Muscle layer of duodenum (tissue), 2 donors: ENCODE measurements around the gene AKAP4.

Experiments used
- H3K27ac ChIP-seq: one replicate; pipeline ENCODE4 v1.7.0; 2013; ENCODE audit warnings: mild to moderate bottlenecking, low read length
- H3K27me3 ChIP-seq: one replicate; pipeline ENCODE4 v1.7.0; 2013; ENCODE audit warnings: low read depth, mild to moderate bottlenecking, control low read depth, low read length
- H3K36me3 ChIP-seq, 2 donors: one replicate each; pipeline ENCODE4 v1.7.0; 2013; ENCODE audit warnings: low read length in 2 of 2, control low read depth in 1 of 2, mild to moderate bottlenecking in 1 of 2; ENCODE audit not compliant: insufficient read depth in 2 of 2, control insufficient read depth in 1 of 2
- H3K4me1 ChIP-seq, 2 donors: one replicate each; pipeline ENCODE4 v1.7.0; 2013; ENCODE audit warnings: low read length in 2 of 2, mild to moderate bottlenecking in 2 of 2, control low read depth in 1 of 2, moderate library complexity in 1 of 2; ENCODE audit not compliant: insufficient read depth in 2 of 2, control insufficient read depth in 1 of 2
- H3K4me3 ChIP-seq, 2 donors: one replicate each; pipeline ENCODE4 v1.7.0; 2013; ENCODE audit warnings: low read length in 2 of 2, low read depth in 1 of 2, mild to moderate bottlenecking in 1 of 2
- H3K9me3 ChIP-seq, 2 donors: one replicate each; pipeline ENCODE4 v1.7.0; 2013; ENCODE audit warnings: low read length in 2 of 2, control low read depth in 1 of 2, mild to moderate bottlenecking in 1 of 2; ENCODE audit not compliant: control insufficient read depth in 1 of 2
- donor health status: healthy.

AKAP4 gene

DNA sequence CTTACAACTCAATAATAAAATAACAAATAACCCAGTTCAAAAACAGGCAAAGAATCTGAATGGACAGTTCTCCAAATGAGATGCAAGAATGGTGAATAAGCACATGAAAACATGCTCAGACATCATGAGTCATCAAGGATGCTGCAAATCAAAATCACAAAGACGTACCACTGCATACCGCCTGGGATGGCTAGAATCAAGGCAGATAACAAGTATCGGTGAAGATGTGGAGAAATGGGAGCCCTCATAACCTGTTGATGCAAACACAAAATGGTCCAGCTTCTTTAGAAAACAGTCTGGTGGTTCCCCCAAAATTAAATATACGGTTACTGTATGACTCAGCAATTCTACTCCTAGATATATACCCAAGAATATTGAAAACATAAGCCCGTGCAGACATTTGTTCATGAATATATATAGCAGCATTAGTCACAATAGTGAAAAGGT lies 32.5 kb downstream of the AKAP4 start:
- Histone ChIP-seq H3K4me1 (no peaks in the 10 kb centered on the region), H3K27ac (no peak overlapping the region), H3K9me3 (no peaks in the 10 kb centered on the region), H3K27me3 (no peaks in the 10 kb centered on the region), H3K36me3 (no peaks in the 10 kb centered on the region), H3K4me3 (no peak overlapping the region)

DNA sequence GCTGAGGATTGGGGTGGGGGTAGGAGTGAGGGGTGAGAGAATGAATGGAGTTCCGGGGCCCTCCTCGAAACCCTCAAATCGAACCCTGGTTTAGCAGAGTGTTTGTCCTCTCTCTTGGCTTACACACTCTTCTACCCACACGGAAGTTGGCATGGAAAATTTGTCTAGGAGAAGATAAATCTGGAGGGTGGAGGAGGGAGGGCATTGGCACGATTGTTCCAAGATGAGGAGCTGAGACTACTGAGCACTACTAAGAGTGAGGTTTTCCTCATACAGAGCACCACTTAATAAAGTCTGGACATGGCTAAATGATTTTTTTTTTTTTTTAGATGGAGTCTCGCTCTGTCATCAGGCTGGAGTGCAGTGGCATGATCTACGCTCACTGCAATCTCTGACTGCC lies 33.4 kb downstream of the AKAP4 start:
- H3K27me3 ChIP-seq, result no peaks in the 10 kb centered on the region
- no peaks in the 10 kb centered on the region for H3K36me3 ChIP-seq
- no peaks in the 10 kb centered on the region for H3K4me1 ChIP-seq
- no peak overlapping the region for H3K4me3 ChIP-seq
- H3K27ac ChIP-seq, result no peak overlapping the region
- H3K9me3 ChIP-seq, result no peaks in the 10 kb centered on the region

DNA sequence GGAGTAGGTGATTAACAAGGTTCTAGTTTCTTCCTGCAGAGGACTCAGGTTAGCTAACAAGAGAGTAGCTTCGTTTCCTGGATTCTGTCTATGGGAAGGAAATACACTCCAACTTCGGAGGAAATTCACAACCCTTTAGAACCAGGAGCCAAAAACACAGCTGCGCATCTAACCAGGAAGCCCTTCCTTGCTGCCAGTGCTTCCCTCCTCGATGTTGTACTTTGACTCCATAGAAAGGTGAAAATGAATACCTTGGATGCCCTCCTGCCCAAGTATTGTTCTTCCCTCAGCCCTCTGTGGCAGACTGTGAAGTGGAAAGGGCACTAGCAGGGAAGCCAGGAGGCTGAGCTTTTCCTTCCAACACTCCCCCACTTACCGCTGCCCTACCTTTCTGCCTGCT lies 35.1 kb downstream of the AKAP4 start:
- Histone ChIP-seq H3K4me3 (no peak overlapping the region), H3K9me3 (no peaks in the 10 kb centered on the region), H3K27me3 (no peaks in the 10 kb centered on the region), H3K4me1 (no peaks in the 10 kb centered on the region), H3K27ac (no peak overlapping the region), H3K36me3 (no peaks in the 10 kb centered on the region)

DNA sequence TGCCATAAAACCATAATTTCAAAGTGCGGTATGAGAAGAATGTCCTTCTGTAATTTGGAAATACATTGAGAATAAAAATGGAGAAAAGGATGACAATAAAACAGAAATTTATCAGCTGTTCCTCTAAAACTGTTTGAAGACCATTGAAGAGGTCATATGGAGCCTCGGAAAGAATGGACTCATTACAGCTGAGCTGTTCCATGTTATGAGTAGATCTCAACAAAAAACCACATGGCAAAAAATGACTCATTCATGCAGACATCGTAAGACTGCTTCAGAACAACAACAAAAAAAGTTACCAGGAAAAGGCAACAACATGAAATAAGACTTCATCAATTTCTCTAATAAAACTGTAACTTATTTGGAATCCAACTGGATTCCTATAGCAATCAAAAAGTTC lies 39.7 kb downstream of the AKAP4 start:
- Histone ChIP-seq H3K4me1 (no peaks in the 10 kb centered on the region), H3K4me3 (no peak overlapping the region), H3K9me3 (no peaks in the 10 kb centered on the region), H3K27me3 (no peaks in the 10 kb centered on the region), H3K36me3 (no peaks in the 10 kb centered on the region), H3K27ac (no peak overlapping the region)

DNA sequence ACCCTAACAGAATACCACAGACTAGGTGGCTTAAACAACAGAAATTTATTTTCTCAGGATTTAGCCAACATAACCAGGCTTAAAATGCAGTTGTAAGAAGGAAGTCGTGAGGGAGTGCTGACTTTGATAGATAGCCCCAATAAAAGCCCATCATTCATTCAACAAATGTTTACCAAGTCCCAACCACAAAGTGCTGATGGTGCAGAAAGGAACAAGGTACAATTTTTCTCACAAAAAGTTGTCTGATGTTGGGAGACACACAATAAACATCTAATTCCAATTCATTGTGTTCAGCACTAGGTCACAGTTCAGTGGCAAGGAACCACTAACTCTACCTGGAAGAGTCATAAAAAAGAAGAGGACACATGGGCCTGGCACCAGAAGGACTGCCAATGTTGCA lies 42.2 kb downstream of the AKAP4 start:
- Histone ChIP-seq H3K9me3 (no peaks in the 10 kb centered on the region), H3K27me3 (no peaks in the 10 kb centered on the region), H3K27ac (no peak overlapping the region), H3K36me3 (no peaks in the 10 kb centered on the region), H3K4me1 (no peaks in the 10 kb centered on the region), H3K4me3 (no peak overlapping the region)

DNA sequence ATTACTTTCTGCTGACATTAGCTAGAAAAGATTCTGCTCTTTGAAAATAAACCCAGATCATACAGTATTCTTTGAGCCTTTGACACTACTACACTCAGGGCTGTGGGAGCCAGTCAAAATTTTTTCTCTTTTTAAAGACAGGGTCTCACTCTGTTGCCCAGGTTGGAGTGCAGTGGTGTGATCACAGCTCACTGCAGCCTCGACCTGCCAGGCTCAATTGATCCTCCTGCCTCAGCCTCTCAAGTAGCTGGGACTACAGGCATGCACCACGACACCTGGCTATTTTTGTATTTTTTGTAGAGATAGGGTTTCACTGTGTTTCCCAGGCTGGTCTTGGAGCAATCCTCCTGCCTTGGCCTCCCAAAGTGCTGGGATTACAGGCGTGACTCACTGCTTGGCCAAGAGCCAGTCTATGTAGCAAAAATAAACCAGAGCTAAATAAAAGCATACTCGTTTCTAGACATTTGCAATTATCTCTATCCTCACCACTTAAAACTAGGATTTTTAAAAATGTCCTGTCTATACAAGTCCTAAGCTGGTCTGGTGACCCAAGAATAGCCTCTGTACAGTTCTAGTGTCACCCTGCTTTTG lies 43.2 kb downstream of the AKAP4 start:
- Histone ChIP-seq H3K4me3 (no peak overlapping the region), H3K27me3 (no peaks in the 10 kb centered on the region), H3K9me3 (no peaks in the 10 kb centered on the region), H3K27ac (no peak overlapping the region), H3K36me3 (no peaks in the 10 kb centered on the region), H3K4me1 (no peaks in the 10 kb centered on the region)

DNA sequence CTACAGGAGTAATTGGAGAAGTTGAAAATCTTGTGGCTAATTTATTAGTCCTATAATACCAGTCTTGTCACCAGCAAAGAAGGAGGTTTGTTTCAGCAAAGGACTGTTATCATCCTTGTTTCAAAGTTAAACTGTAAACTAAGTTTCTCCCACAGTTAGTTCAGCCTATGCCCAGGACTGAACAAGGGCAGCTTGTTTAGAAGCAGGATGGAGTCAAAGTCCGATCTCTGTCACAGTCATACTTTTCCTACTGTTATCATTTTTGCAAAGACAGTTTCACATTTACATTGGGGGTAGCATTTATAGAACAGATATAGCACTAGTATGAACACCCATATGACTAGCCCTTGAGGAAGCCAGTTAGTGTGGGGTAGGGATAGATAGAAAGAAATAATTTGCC lies 46.4 kb downstream of the AKAP4 start:
- no peaks in the 10 kb centered on the region for H3K9me3 ChIP-seq
- H3K4me1 ChIP-seq, result no peaks in the 10 kb centered on the region
- H3K27ac ChIP-seq, result no peak overlapping the region
- H3K36me3 ChIP-seq, result no peaks in the 10 kb centered on the region
- no peaks in the 10 kb centered on the region for H3K27me3 ChIP-seq
- no peak overlapping the region for H3K4me3 ChIP-seq

DNA sequence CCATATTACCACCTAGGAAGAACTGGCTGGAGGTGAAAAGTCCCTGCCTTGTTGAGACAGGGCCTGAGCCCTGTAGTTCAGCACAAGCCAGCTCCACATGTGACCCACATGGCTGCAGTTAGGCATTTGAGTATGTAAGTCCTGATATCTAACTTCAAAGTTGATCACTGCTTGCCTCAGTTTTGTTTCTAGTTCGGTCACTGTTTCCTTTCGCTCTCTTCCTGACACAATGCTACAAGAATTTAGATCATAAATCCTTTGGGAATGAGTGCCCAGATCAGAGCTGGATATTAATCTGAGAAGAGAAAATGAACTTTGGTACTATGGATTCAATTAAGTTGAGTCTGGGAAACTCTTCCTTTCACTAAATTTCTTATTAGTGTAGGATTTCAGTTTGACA lies 48.4 kb downstream of the AKAP4 start:
- no peak overlapping the region for H3K4me3 ChIP-seq
- H3K27me3 ChIP-seq, result no peaks in the 10 kb centered on the region
- H3K9me3 ChIP-seq, result no peaks in the 10 kb centered on the region
- no peaks in the 10 kb centered on the region for H3K36me3 ChIP-seq
- no peaks in the 10 kb centered on the region for H3K4me1 ChIP-seq
- no peak overlapping the region for H3K27ac ChIP-seq

DNA sequence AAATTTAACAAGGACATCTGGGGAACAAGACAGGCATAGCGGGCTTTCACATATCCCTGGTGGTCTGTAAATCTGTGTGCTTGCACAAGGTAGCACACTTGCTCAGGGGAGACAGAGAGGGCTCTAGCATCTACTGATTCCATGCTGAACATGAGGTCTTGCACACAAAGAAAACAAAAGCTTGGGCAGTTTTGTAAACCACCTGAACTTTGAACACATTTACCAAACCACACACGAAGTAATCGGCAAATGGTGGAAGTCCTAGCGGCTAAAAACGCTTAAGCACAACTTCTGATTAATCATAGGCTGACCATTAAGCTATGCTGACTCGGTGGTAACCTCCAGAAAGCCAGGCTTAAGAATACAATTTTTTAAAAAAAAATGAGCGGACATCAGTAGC lies 52.8 kb downstream of the AKAP4 start:
- Histone ChIP-seq H3K27ac (no peak overlapping the region), H3K27me3 (no peaks in the 10 kb centered on the region), H3K9me3 (no peaks in the 10 kb centered on the region), H3K4me3 (no peak overlapping the region), H3K36me3 (no peaks in the 10 kb centered on the region), H3K4me1 (no peaks in the 10 kb centered on the region)
